AG04449 (cell line): ENCODE results near the gene MED26.
"Not testable (repeated sequence)": the region's sequence is repeated elsewhere in the genome, so short reads cannot be mapped to it uniquely, and the experiment has no call there.

Experiments
- CTCF ChIA-PET: fragments of 350-600 bp; formaldehyde crosslinking; extraction: SDS; loops from one replicate; lab custom pipeline; 2021; ENCODE audit warnings: antibody characterized with exemption; lab: Yijun Ruan, JAX
- POLR2A ChIA-PET: fragments of 400-600, 350-600 bp; formaldehyde crosslinking; extraction: SDS; loops from one replicate; lab custom pipeline; 2020; ENCODE audit warnings: antibody characterized with exemption, inconsistent platforms; lab: Yijun Ruan, JAX
- DNase-seq: peaks from one replicate; pipeline ENCODE4 v3.0.0-alpha.2; 2010; ENCODE audit warnings: low read depth, low spot score
- H3K4me3 ChIP-seq: 2 replicates; pipeline ENCODE4 v1.5.1; 2011; ENCODE audit warnings: low read depth, mild to moderate bottlenecking, control low read depth, low read length
- CTCF ChIP-seq: IDR thresholded peaks from one replicate; pipeline ENCODE4 v1.5.1; 2011; ENCODE audit warnings: mild to moderate bottlenecking, moderate library complexity, low read length, control low read depth, inconsistent platforms; ENCODE audit not compliant: insufficient read depth; ENCODE audit errors: missing control alignments

Gene MED26

GRCh38 chr19:16628183-16628983 lies at the start of gene MED26:
Gene MED26, minus strand, starts transcription at chr19:16628204. Its CDS starts 261 bp downstream, at chr19:16627943.
- peak within 1 kb of the TSS; percentile 88 for H3K4me3 ChIP-seq
- CTCF ChIA-PET, result interaction anchor here (1.2 kb wide), 1 partner anchor 18 kb away, joined by 3 read pairs; no protein-coding TSS in a partner anchor
- POLR2A ChIA-PET, result interaction anchor here (0.5 to 1.9 kb wide), 9 partner anchors 10 to 48 kb away, joined by 3 to 10 read pairs (median 4); partner anchors contain the start of gene SMIM7
- peak; percentile 42 for DNase-seq
- TF ChIP-seq CTCF, result peak; percentile 25

GRCh38 chr19:16677055-16677454 lies 49.1 kb upstream of the MED26 start:
- H3K4me3 ChIP-seq, result no peak overlapping the region
- TF ChIP-seq CTCF, result no peak
- DNase-seq, result no peak
- ChIA-PET CTCF (no interaction called here), POLR2A (interaction anchor here (0.7 kb wide), 1 partner anchor 46 kb away, joined by 4 read pairs; no protein-coding TSS in a partner anchor)

- H3K4me3 ChIP-seq, result no peak overlapping the region
- no peak for DNase-seq
- TF ChIP-seq CTCF, result no peak
- ChIA-PET CTCF (no interaction called here), POLR2A (interaction anchor here (0.7 kb wide), 1 partner anchor 47 kb away, joined by 4 read pairs; no protein-coding TSS in a partner anchor)
Observed at GRCh38 chr19:16676101-16676798, 48.2 kb upstream of the MED26 start.

GRCh38 chr19:16673839-16674238 lies 45.8 kb upstream of the MED26 start:
- CTCF ChIA-PET, result interaction anchor here (1.4 kb wide), 1 partner anchor 14 kb away, joined by 3 read pairs; the partner anchor contains the start of gene SMIM7
- H3K4me3 ChIP-seq, DNase-seq, POLR2A ChIA-PET: not testable (repeated sequence)

GRCh38 chr19:16673231-16673630 lies 45.2 kb upstream of the MED26 start:
- POLR2A ChIA-PET, result no interaction called here
- no peak for TF ChIP-seq CTCF
- CTCF ChIA-PET, result interaction anchor here (1.4 kb wide), 1 partner anchor 14 kb away, joined by 3 read pairs; the partner anchor contains the start of gene SMIM7
- no peak overlapping the region for H3K4me3 ChIP-seq
- no peak for DNase-seq

GRCh38 chr19:16671652-16672274 lies 43.8 kb upstream of the MED26 start:
- TF ChIP-seq CTCF, result no peak
- CTCF ChIA-PET, result no interaction called here
- POLR2A ChIA-PET, result no interaction called here
- no peak for DNase-seq
- no peak overlapping the region for H3K4me3 ChIP-seq
